ENCODE measurements around the gene RAB32.

GRCh38 chr6:146526192-146526591, 17.4 kb upstream of the RAB32 start:
- TF ChIP-seq POLR2AphosphoS5 (IDR thresholded peaks at IDR 0.05; ENCODE audit: low read depth, low read length) (no peak), TAF1 (IDR thresholded peaks at IDR 0.05; ENCODE audit: borderline replicate concordance, insufficient read depth, low read length) (no peak), REST (IDR thresholded peaks at IDR 0.05; ENCODE audit: insufficient read depth in 1 of 2, low read depth in 2 of 2, low read length in 2 of 2) (no peak), FOXP2 (optimal IDR thresholded peaks at IDR 0.05; ENCODE audit: borderline replicate concordance, extremely low read depth, extremely low read length, insufficient read depth) (no peak)

Data from PFSK-1 (cell line).